HEK293T (cell line): Measurements from ENCODE around the gene TRPC1.

Source experiments
- CTCF ChIA-PET: fragments of 350-600 bp; formaldehyde crosslinking; extraction: SDS; loops from one replicate; lab custom pipeline; 2021; ENCODE audit warnings: antibody characterized with exemption, inconsistent platforms; lab: Yijun Ruan, JAX
- POLR2A ChIA-PET: fragments of 350-600 bp; formaldehyde crosslinking; extraction: SDS; loops from one replicate; lab custom pipeline; 2020; ENCODE audit warnings: antibody characterized with exemption, inconsistent platforms; lab: Yijun Ruan, JAX
- DNase-seq: peaks from one replicate; pipeline ENCODE4 v3.0.0; 2012; ENCODE audit warnings: mixed read lengths; ENCODE audit errors: extremely low spot score
- ARNT ChIP-seq: fragments of 450-650 bp; IDR thresholded peaks from 2 replicates; pipeline ENCODE4 v1.6.1; 2017; ENCODE audit warnings: mild to moderate bottlenecking
- BHLHE40 ChIP-seq: fragments of 450-650 bp; IDR thresholded peaks from 2 replicates; pipeline ENCODE4 v1.6.1; 2016; ENCODE audit warnings: mild to moderate bottlenecking, moderate library complexity, borderline replicate concordance
- CTBP1 ChIP-seq: fragments of 450-650 bp; IDR thresholded peaks from 2 replicates; pipeline ENCODE4 v1.6.1; 2016; ENCODE audit warnings: borderline replicate concordance
- ELF4 ChIP-seq: fragments of 450-650 bp; IDR thresholded peaks from 2 replicates; pipeline ENCODE4 v1.6.1; 2017; ENCODE audit warnings: antibody characterized with exemption
- FOXA1 ChIP-seq: fragments of 450-650 bp; IDR thresholded peaks from 2 replicates; pipeline ENCODE4 v1.6.1; 2016; ENCODE audit warnings: mild to moderate bottlenecking
- FOXK2 ChIP-seq: fragments of 450-650 bp; IDR thresholded peaks from 2 replicates; pipeline ENCODE4 v1.6.1; 2016; ENCODE audit warnings: mild to moderate bottlenecking
- FOXM1 ChIP-seq: fragments of 450-650 bp; IDR thresholded peaks from 2 replicates; pipeline ENCODE4 v1.6.1; 2017; ENCODE audit warnings: mild to moderate bottlenecking, borderline replicate concordance
- HDGF ChIP-seq: fragments of 450-650 bp; IDR thresholded peaks from 2 replicates; pipeline ENCODE4 v1.6.1; 2017; ENCODE audit warnings: antibody characterized with exemption, borderline replicate concordance
- L3MBTL2 ChIP-seq: fragments of 450-650 bp; conservative IDR thresholded peaks from 2 replicates; pipeline ENCODE4 v1.6.1; 2016; ENCODE audit warnings: mild to moderate bottlenecking
- LEF1 ChIP-seq: fragments of 450-650 bp; IDR thresholded peaks from 2 replicates; pipeline ENCODE4 v1.6.1; 2017; ENCODE audit warnings: mild to moderate bottlenecking, borderline replicate concordance
- NFRKB ChIP-seq: fragments of 450-650 bp; IDR thresholded peaks from 2 replicates; pipeline ENCODE4 v1.6.1; 2016; ENCODE audit warnings: mild to moderate bottlenecking, moderate library complexity
- PKNOX1 ChIP-seq: fragments of 450-650 bp; IDR thresholded peaks from 2 replicates; pipeline ENCODE4 v1.6.1; 2016
- SP1 ChIP-seq: fragments of 450-650 bp; IDR thresholded peaks from 2 replicates; pipeline ENCODE4 v1.6.1; 2017
- SUZ12 ChIP-seq: fragments of 450-650 bp; IDR thresholded peaks from 2 replicates; pipeline ENCODE4 v1.6.1; 2016; ENCODE audit warnings: mild to moderate bottlenecking
- TARDBP ChIP-seq: fragments of 450-650 bp; IDR thresholded peaks from 2 replicates; pipeline ENCODE4 v1.6.1; 2016
- ZNF384 ChIP-seq: fragments of 450-650 bp; IDR thresholded peaks from 2 replicates; pipeline ENCODE4 v1.6.1; 2016

Gene TRPC1

DNA sequence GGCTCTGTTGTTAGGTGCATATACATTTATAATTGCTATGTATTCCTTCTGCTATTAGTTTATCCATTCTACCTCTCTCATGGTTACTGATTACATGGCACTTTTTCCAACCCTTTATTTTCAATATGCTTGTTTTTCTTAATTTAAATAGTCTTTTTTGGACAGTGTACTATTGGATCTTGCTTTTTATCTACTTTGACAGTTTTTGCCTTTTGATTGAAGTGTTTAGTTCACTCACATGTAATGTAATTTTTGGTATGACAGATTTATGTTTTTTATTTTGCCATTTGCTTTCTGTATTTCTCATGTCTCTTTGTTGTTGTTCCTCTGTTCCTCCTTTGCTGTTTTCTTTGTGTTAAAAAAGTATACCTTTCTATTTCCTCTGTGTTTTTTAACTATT, 44.5 kb downstream of the TRPC1 start:
- CTCF ChIA-PET = no interaction called here
- POLR2A ChIA-PET = no interaction called here
- no peak for DNase-seq
- TF ChIP-seq FOXA1 (no peak), FOXK2 (no peak), SP1 (no peak)

DNA sequence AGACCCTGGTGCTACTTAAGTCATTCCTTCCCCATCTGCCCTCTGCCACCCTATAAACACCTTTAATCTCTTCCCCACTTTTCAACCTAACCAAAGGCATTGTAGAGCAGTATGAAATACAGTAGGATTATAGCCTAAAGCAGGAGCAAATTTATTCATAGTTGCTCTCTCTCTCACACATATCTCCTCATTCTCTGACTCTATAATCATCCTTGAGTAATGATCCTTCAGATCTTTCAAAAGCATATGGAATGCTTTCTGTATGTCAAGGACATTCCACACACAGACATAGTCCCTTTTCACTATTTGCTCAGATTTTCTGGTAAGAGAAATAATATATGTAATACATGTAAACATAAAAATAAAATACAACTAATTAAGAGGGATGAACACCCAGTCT, 54.1 kb downstream of the TRPC1 start:
- CTCF ChIA-PET = no interaction called here
- TF ChIP-seq BHLHE40 (no peak), CTBP1 (no peak), TARDBP (no peak)
- no peak for DNase-seq
- POLR2A ChIA-PET = no interaction called here

- DNase-seq = no peak
- TF ChIP-seq ARNT (no peak), L3MBTL2 (no peak), FOXM1 (no peak)
- POLR2A ChIA-PET = no interaction called here
- CTCF ChIA-PET = no interaction called here
Measured at GRCh38 chr3:142778541-142778940, 54.7 kb downstream of the TRPC1 start.

GRCh38 chr3:142779591-142779990, 55.8 kb downstream of the TRPC1 start:
- TF ChIP-seq L3MBTL2 = no peak
- TF ChIP-seq PKNOX1 = no peak
- TF ChIP-seq FOXK2 = no peak
- TF ChIP-seq SP1 = no peak
- no peak for TF ChIP-seq LEF1
- TF ChIP-seq FOXA1 = no peak
- TF ChIP-seq SUZ12 = no peak
- TF ChIP-seq BHLHE40 = no peak
- no peak for TF ChIP-seq HDGF
- TF ChIP-seq CTBP1 = no peak
- no peak for TF ChIP-seq ELF4
- TF ChIP-seq NFRKB = no peak
- TF ChIP-seq ARNT = no peak
- TF ChIP-seq FOXM1 = no peak
- TF ChIP-seq TARDBP = no peak
- no peak for TF ChIP-seq ZNF384
- no peak for DNase-seq
- POLR2A ChIA-PET = no interaction called here
- CTCF ChIA-PET = no interaction called here

GRCh38 chr3:142782616-142783015, 58.8 kb downstream of the TRPC1 start:
- ChIA-PET CTCF (no interaction called here), POLR2A (no interaction called here)
- TF ChIP-seq NFRKB (no peak), LEF1 (no peak), ARNT (no peak), TARDBP (no peak), CTBP1 (no peak), PKNOX1 (no peak), FOXA1 (no peak)
- DNase-seq = no peak

- TF ChIP-seq HDGF = no peak
- TF ChIP-seq FOXA1 = no peak
- no peak for TF ChIP-seq ZNF384
- no peak for TF ChIP-seq SP1
- no peak for TF ChIP-seq PKNOX1
- TF ChIP-seq ELF4 = no peak
- no peak for TF ChIP-seq FOXM1
- no peak for TF ChIP-seq FOXK2
- no peak for TF ChIP-seq L3MBTL2
- no peak for TF ChIP-seq BHLHE40
- no peak for TF ChIP-seq ARNT
- no peak for TF ChIP-seq SUZ12
- TF ChIP-seq CTBP1 = no peak
- no peak for TF ChIP-seq NFRKB
- TF ChIP-seq TARDBP = no peak
- no peak for TF ChIP-seq LEF1
- CTCF ChIA-PET = no interaction called here
- POLR2A ChIA-PET = no interaction called here
- no peak for DNase-seq
Measured at GRCh38 chr3:142784228-142784627, 60.4 kb downstream of the TRPC1 start.

- TF ChIP-seq ELF4 (no peak), NFRKB (no peak), SUZ12 (no peak), FOXM1 (no peak), PKNOX1 (no peak), FOXK2 (no peak), CTBP1 (no peak), ARNT (no peak), L3MBTL2 (no peak), LEF1 (no peak), TARDBP (no peak), FOXA1 (no peak), ZNF384 (no peak), BHLHE40 (no peak), SP1 (no peak), HDGF (no peak)
- DNase-seq = no peak
- ChIA-PET POLR2A (no interaction called here), CTCF (no interaction called here)
Measured at GRCh38 chr3:142785996-142786395, 62.2 kb downstream of the TRPC1 start.
